Measurements from ENCODE around the gene ACLY. TPM values are rescaled to one million over a fixed set of nuclear protein-coding genes. Genes with fewer than 3 reads are reported as not detected.

Gene ACLY
- total and polyA plus RNA-seq, 2 of the 13 experiments (the other 11 are each of a cell fraction or from before 2014, with no cell fraction given): 111 to 218 TPM

DNA sequence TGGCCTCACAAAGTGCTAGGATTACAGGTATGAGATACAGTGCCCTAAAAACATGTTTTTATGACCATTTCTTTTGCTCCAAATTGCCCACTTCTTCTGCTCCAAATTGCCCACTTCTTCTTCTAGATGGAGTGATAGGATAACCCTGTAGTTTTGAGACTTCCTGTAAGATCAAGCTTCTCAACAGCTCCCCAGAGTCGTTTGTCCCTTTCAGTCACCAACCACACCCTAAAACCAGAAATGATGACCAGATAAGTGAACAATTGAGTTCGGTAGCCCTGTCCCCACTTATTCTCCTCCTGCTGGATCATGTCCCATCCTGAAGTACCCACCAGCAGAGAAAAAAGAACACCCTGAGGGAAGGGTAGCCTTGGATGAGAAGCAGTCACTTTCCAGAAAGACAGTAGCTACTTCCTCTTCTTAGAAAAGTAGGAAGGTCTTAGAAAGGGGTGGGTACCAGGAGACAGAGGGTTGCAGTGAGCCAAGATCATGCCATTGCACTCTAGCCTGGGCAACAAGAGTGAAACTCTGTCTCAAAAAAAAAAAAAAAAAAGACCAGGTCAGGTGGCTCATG, 14.2 kb upstream of the ACLY start (continued):
- TF ChIP-seq, protein P1, sequence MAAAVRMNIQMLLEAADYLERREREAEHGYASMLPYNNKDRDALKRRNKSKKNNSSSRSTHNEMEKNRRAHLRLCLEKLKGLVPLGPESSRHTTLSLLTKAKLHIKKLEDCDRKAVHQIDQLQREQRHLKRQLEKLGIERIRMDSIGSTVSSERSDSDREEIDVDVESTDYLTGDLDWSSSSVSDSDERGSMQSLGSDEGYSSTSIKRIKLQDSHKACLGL (CRISPR knock-in tag; IDR thresholded peaks at IDR 0.05): no peak
- TF ChIP-seq, protein P2, sequence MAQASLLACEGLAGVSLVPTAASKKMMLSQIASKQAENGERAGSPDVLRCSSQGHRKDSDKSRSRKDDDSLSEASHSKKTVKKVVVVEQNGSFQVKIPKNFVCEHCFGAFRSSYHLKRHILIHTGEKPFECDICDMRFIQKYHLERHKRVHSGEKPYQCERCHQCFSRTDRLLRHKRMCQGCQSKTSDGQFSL (CRISPR knock-in tag; IDR thresholded peaks at IDR 0.05): no peak
- TF ChIP-seq, protein P3, sequence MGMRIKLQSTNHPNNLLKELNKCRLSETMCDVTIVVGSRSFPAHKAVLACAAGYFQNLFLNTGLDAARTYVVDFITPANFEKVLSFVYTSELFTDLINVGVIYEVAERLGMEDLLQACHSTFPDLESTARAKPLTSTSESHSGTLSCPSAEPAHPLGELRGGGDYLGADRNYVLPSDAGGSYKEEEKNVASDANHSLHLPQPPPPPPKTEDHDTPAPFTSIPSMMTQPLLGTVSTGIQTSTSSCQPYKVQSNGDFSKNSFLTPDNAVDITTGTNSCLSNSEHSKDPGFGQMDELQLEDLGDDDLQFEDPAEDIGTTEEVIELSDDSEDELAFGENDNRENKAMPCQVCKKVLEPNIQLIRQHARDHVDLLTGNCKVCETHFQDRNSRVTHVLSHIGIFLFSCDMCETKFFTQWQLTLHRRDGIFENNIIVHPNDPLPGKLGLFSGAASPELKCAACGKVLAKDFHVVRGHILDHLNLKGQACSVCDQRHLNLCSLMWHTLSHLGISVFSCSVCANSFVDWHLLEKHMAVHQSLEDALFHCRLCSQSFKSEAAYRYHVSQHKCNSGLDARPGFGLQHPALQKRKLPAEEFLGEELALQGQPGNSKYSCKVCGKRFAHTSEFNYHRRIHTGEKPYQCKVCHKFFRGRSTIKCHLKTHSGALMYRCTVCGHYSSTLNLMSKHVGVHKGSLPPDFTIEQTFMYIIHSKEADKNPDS (CRISPR knock-in tag; IDR thresholded peaks at IDR 0.05): no peak
- TF ChIP-seq, protein P4, sequence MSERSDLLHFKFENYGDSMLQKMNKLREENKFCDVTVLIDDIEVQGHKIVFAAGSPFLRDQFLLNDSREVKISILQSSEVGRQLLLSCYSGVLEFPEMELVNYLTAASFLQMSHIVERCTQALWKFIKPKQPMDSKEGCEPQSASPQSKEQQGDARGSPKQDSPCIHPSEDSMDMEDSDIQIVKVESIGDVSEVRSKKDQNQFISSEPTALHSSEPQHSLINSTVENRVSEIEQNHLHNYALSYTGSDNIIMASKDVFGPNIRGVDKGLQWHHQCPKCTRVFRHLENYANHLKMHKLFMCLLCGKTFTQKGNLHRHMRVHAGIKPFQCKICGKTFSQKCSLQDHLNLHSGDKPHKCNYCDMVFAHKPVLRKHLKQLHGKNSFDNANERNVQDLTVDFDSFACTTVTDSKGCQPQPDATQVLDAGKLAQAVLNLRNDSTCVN (CRISPR knock-in tag; IDR thresholded peaks at IDR 0.05; ENCODE audit: borderline replicate concordance): no peak
- TF ChIP-seq HHEX (CRISPR knock-in tag; IDR thresholded peaks at IDR 0.05) (no peak), KLF16 (CRISPR knock-in tag; IDR thresholded peaks at IDR 0.05) (no peak), ZNF790 (CRISPR knock-in tag; IDR thresholded peaks at IDR 0.05; ENCODE audit: borderline replicate concordance) (no peak), ZEB1 (IDR thresholded peaks at IDR 0.05; ENCODE audit: insufficient replicate concordance, low read depth) (no peak), TARDBP (CRISPR knock-in tag; IDR thresholded peaks at IDR 0.05) (no peak), SAFB2 (CRISPR knock-in tag; IDR thresholded peaks at IDR 0.05; ENCODE audit: borderline replicate concordance, low read depth) (no peak), ELF4 (CRISPR knock-in tag; IDR thresholded peaks at IDR 0.05; ENCODE audit: borderline replicate concordance) (no peak)
- TF ChIP-seq, protein P5, sequence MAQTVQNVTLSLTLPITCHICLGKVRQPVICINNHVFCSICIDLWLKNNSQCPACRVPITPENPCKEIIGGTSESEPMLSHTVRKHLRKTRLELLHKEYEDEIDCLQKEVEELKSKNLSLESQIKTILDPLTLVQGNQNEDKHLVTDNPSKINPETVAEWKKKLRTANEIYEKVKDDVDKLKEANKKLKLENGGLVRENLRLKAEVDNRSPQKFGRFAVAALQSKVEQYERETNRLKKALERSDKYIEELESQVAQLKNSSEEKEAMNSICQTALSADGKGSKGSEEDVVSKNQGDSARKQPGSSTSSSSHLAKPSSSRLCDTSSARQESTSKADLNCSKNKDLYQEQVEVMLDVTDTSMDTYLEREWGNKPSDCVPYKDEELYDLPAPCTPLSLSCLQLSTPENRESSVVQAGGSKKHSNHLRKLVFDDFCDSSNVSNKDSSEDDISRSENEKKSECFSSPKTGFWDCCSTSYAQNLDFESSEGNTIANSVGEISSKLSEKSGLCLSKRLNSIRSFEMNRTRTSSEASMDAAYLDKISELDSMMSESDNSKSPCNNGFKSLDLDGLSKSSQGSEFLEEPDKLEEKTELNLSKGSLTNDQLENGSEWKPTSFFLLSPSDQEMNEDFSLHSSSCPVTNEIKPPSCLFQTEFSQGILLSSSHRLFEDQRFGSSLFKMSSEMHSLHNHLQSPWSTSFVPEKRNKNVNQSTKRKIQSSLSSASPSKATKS (CRISPR knock-in tag; IDR thresholded peaks at IDR 0.05): no peak
- TF ChIP-seq, protein P6, sequence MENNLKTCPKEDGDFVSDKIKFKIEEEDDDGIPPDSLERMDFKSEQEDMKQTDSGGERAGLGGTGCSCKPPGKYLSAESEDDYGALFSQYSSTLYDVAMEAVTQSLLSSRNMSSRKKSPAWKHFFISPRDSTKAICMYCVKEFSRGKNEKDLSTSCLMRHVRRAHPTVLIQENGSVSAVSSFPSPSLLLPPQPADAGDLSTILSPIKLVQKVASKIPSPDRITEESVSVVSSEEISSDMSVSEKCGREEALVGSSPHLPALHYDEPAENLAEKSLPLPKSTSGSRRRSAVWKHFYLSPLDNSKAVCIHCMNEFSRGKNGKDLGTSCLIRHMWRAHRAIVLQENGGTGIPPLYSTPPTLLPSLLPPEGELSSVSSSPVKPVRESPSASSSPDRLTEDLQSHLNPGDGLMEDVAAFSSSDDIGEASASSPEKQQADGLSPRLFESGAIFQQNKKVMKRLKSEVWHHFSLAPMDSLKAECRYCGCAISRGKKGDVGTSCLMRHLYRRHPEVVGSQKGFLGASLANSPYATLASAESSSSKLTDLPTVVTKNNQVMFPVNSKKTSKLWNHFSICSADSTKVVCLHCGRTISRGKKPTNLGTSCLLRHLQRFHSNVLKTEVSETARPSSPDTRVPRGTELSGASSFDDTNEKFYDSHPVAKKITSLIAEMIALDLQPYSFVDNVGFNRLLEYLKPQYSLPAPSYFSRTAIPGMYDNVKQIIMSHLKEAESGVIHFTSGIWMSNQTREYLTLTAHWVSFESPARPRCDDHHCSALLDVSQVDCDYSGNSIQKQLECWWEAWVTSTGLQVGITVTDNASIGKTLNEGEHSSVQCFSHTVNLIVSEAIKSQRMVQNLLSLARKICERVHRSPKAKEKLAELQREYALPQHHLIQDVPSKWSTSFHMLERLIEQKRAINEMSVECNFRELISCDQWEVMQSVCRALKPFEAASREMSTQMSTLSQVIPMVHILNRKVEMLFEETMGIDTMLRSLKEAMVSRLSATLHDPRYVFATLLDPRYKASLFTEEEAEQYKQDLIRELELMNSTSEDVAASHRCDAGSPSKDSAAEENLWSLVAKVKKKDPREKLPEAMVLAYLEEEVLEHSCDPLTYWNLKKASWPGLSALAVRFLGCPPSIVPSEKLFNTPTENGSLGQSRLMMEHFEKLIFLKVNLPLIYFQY (CRISPR knock-in tag; IDR thresholded peaks at IDR 0.05; ENCODE audit: borderline replicate concordance): no peak

All from HepG2 (cell line).